ENCODE results near the gene CDK14. TPM values are rescaled to one million over a fixed set of nuclear protein-coding genes. Genes with fewer than 3 reads are reported as not detected.

The CDK14 gene
- total and polyA plus RNA-seq, 2 of the 8 experiments (the other 6 are each of a cell fraction or from before 2014, with no cell fraction given): 5.5 to 47.3 TPM

DNA sequence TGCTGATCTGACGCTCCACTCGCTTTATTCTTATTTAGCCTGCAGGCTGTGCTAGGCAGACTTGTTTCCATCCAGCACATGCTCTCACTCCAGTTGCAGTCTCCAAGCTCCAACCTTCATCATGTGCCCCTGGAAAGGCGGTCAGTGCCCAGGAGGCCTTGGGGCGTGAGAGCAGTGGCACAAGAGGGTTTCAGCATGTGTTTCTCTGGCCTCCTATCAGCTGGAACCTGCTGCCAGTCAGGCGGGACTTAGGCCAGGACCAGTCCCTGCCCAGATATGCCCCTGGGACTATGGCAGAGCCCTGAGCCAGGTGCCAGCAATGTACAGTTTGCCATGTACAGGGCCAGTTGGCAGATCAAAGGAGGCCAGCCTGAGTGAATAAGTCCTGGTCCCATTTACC, 337.9 kb downstream of the CDK14 start:
- no peak overlapping the region for H2BK120ac ChIP-seq (replicated peaks; ENCODE audit: low read depth, low read length)
- POLR2A ChIA-PET (ENCODE audit: partially characterized antibody): no interaction called here
- no peak overlapping the region for H3K4me3 ChIP-seq (ENCODE audit: extremely low read depth in 1 of 4, insufficient read depth in 2 of 4, low read depth in 3 of 4, low read length in 4 of 4)
- TF ChIP-seq SP1 (IDR thresholded peaks at IDR 0.05; ENCODE audit: low read depth, low read length) (no peak), SIX5 (IDR thresholded peaks at IDR 0.05; ENCODE audit: low read depth, low read length) (no peak), RFX5 (IDR thresholded peaks at IDR 0.05; ENCODE audit: borderline replicate concordance, low read depth, low read length) (no peak), HDAC2 (IDR thresholded peaks at IDR 0.05; ENCODE audit: borderline replicate concordance in 1 of 2, low read depth in 2 of 2, low read length in 2 of 2) (no peak), JUN (IDR thresholded peaks at IDR 0.05; ENCODE audit: low read depth, low read length) (no peak), SRF (IDR thresholded peaks at IDR 0.05; ENCODE audit: low read depth, low read length) (no peak), TEAD4 (IDR thresholded peaks at IDR 0.05; ENCODE audit: low read depth, low read length) (no peak), KDM4A (IDR thresholded peaks at IDR 0.05; ENCODE audit: low read depth, low read length, severe bottlenecking) (no peak), GTF2F1 (IDR thresholded peaks at IDR 0.05; ENCODE audit: borderline replicate concordance, low read depth, low read length) (no peak)
- TF ChIP-seq, protein P1, sequence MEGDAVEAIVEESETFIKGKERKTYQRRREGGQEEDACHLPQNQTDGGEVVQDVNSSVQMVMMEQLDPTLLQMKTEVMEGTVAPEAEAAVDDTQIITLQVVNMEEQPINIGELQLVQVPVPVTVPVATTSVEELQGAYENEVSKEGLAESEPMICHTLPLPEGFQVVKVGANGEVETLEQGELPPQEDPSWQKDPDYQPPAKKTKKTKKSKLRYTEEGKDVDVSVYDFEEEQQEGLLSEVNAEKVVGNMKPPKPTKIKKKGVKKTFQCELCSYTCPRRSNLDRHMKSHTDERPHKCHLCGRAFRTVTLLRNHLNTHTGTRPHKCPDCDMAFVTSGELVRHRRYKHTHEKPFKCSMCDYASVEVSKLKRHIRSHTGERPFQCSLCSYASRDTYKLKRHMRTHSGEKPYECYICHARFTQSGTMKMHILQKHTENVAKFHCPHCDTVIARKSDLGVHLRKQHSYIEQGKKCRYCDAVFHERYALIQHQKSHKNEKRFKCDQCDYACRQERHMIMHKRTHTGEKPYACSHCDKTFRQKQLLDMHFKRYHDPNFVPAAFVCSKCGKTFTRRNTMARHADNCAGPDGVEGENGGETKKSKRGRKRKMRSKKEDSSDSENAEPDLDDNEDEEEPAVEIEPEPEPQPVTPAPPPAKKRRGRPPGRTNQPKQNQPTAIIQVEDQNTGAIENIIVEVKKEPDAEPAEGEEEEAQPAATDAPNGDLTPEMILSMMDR (IDR thresholded peaks at IDR 0.05; ENCODE audit: control extremely low read depth in 1 of 3, insufficient read depth in 1 of 3, low read depth in 1 of 3, low read length in 3 of 3): no peak
- TF ChIP-seq, protein P2, sequence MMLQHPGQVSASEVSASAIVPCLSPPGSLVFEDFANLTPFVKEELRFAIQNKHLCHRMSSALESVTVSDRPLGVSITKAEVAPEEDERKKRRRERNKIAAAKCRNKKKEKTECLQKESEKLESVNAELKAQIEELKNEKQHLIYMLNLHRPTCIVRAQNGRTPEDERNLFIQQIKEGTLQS (IDR thresholded peaks at IDR 0.05; ENCODE audit: insufficient read depth, low read depth, low read length): no peak

More for the DNA sequence above, 337.9 kb downstream of the CDK14 start:
- no peaks in the 10 kb centered on the region for H3K79me1 ChIP-seq (ENCODE audit: low read depth, low read length)
- no peak overlapping the region for H4K8ac ChIP-seq (ENCODE audit: extremely low read depth, insufficient read depth, low read length)
- H3K79me2 ChIP-seq (ENCODE audit: control insufficient read depth in 1 of 2, insufficient read depth in 2 of 2, low read length in 2 of 2): no peaks in the 10 kb centered on the region
- CTCF ChIA-PET (ENCODE audit: partially characterized antibody): interaction anchor here (1.2 to 2.1 kb wide), 3 partner anchors 11 to 69 kb away, joined by 3 to 5 read pairs (median 4); no protein-coding TSS in a partner anchor
- H3K9me3 ChIP-seq (ENCODE audit: insufficient read depth in 2 of 2, low read depth in 1 of 2, low read length in 1 of 2): no peaks in the 10 kb centered on the region
- FAIRE-seq (no peak), DNase-seq (ENCODE audit: low read depth in 1 of 2, low spot score in 2 of 2) (no peak)
- WGBS, 2 experiments (ENCODE audit: extremely low coverage in 1 of 2, insufficient coverage in 1 of 2, insufficient read length in 1 of 2, insufficient replicate concordance in 2 of 2, low coverage in 1 of 2, low lambda C conversion rate in 2 of 2, missing lambda C conversion rate in 1 of 2): 96% methylated on average over 5 of the region's 5 CpGs; no CpG with 5 or more reads in 1 of the 2 experiments
- H3K23ac ChIP-seq (ENCODE audit: insufficient read length): no peak overlapping the region
- H3K14ac ChIP-seq (ENCODE audit: insufficient read length): no peak overlapping the region
- no peak overlapping the region for H2AK5ac ChIP-seq (ENCODE audit: low read depth, low read length)
- no peak overlapping the region for H3K9ac ChIP-seq (replicated peaks in 1 of 4; ENCODE audit: extremely low read depth in 1 of 4, low read depth in 3 of 4, low read length in 3 of 4)
- H3K4me2 ChIP-seq (ENCODE audit: insufficient read depth in 1 of 2, low read depth in 2 of 2, low read length in 2 of 2): no peak overlapping the region
- H3K27me3 ChIP-seq (replicated peaks in 1 of 4; ENCODE audit: control insufficient read depth in 3 of 4, extremely low read depth in 1 of 4, insufficient read depth in 3 of 4, low read length in 3 of 4): no peaks in the 10 kb centered on the region
- H3K23me2 ChIP-seq (ENCODE audit: low read depth, low read length): no peaks in the 10 kb centered on the region
- no peak overlapping the region for H2BK5ac ChIP-seq (ENCODE audit: low read depth, low read length)
- no peak overlapping the region for H4K91ac ChIP-seq (replicated peaks; ENCODE audit: insufficient read length, low read length)
- no peak overlapping the region for H4K5ac ChIP-seq (ENCODE audit: insufficient read length, low read depth, low read length)
- H3K56ac ChIP-seq (replicated peaks; ENCODE audit: insufficient read length, low read depth, low read length): no peak overlapping the region
- no peak overlapping the region for H2AFZ ChIP-seq (ENCODE audit: low read length)
- H2BK12ac ChIP-seq (ENCODE audit: low read depth, low read length): no peak overlapping the region
- no peak overlapping the region for H3K4ac ChIP-seq (replicated peaks; ENCODE audit: insufficient read length, low read depth, low read length)
- H4K20me1 ChIP-seq (replicated peaks in 1 of 2; ENCODE audit: control insufficient read depth in 1 of 2, insufficient read depth in 2 of 2, low read length in 2 of 2): no peaks in the 10 kb centered on the region
- H2BK15ac ChIP-seq (ENCODE audit: low read length): no peak overlapping the region
- no peaks in the 10 kb centered on the region for H3K36me3 ChIP-seq (ENCODE audit: control insufficient read depth in 2 of 4, insufficient read depth in 4 of 4, low read length in 3 of 4)
- no peak overlapping the region for H3K18ac ChIP-seq (ENCODE audit: extremely low read depth, low read length)
- no peak overlapping the region for H2BK20ac ChIP-seq (ENCODE audit: low read length)
- H3K4me1 ChIP-seq (replicated peaks in 1 of 4; ENCODE audit: control insufficient read depth in 3 of 4, insufficient read depth in 4 of 4, low read length in 3 of 4): no peaks in the 10 kb centered on the region
- no peak overlapping the region for H3K27ac ChIP-seq (ENCODE audit: low read depth, low read length)
